ENCODE data around the gene TECPR2.

DNA sequence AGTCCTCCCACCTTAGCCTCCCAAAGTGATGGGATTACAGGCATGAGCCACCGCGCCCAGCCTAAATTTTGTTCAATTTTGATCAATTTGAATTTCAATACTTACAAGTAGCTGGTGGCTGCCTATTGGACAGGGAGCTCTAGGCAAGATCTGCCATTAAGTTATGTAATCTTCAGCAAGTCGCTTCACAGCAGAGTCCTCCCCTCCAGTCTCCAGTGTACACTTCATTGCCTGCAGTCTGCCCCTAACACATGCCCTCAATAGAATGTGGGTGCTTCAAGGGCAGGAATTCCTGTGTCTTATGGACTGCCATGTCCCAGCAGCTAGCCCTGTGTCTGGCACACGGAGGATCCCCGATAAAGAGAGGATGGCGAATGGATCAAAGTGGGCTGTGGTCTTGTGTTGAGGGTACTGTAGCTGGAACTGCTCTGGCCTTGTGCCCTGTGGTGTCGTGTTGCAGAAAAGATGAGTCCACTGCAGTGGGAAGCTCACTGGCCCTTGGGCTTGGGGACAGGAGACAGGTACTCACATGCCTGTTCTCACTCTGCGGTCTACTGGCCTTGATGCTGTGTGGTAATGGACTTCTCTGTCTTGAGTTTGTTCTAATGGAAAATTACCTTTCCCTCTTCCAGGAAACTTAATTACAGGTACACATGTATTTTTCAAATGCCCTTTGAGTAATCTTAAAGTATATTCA lies 67.6 kb downstream of the TECPR2 start:
- TF ChIP-seq, protein P1, sequence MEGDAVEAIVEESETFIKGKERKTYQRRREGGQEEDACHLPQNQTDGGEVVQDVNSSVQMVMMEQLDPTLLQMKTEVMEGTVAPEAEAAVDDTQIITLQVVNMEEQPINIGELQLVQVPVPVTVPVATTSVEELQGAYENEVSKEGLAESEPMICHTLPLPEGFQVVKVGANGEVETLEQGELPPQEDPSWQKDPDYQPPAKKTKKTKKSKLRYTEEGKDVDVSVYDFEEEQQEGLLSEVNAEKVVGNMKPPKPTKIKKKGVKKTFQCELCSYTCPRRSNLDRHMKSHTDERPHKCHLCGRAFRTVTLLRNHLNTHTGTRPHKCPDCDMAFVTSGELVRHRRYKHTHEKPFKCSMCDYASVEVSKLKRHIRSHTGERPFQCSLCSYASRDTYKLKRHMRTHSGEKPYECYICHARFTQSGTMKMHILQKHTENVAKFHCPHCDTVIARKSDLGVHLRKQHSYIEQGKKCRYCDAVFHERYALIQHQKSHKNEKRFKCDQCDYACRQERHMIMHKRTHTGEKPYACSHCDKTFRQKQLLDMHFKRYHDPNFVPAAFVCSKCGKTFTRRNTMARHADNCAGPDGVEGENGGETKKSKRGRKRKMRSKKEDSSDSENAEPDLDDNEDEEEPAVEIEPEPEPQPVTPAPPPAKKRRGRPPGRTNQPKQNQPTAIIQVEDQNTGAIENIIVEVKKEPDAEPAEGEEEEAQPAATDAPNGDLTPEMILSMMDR (IDR thresholded peaks at IDR 0.05; ENCODE audit: insufficient read depth, low read length), result no peak
- TF ChIP-seq, protein P2, sequence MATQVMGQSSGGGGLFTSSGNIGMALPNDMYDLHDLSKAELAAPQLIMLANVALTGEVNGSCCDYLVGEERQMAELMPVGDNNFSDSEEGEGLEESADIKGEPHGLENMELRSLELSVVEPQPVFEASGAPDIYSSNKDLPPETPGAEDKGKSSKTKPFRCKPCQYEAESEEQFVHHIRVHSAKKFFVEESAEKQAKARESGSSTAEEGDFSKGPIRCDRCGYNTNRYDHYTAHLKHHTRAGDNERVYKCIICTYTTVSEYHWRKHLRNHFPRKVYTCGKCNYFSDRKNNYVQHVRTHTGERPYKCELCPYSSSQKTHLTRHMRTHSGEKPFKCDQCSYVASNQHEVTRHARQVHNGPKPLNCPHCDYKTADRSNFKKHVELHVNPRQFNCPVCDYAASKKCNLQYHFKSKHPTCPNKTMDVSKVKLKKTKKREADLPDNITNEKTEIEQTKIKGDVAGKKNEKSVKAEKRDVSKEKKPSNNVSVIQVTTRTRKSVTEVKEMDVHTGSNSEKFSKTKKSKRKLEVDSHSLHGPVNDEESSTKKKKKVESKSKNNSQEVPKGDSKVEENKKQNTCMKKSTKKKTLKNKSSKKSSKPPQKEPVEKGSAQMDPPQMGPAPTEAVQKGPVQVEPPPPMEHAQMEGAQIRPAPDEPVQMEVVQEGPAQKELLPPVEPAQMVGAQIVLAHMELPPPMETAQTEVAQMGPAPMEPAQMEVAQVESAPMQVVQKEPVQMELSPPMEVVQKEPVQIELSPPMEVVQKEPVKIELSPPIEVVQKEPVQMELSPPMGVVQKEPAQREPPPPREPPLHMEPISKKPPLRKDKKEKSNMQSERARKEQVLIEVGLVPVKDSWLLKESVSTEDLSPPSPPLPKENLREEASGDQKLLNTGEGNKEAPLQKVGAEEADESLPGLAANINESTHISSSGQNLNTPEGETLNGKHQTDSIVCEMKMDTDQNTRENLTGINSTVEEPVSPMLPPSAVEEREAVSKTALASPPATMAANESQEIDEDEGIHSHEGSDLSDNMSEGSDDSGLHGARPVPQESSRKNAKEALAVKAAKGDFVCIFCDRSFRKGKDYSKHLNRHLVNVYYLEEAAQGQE (IDR thresholded peaks at IDR 0.05; ENCODE audit: insufficient replicate concordance, low read depth), result no peak
- no peak for TF ChIP-seq SPI1 (IDR thresholded peaks at IDR 0.05; ENCODE audit: borderline replicate concordance, low read depth)
